ENCODE measurements around the gene NT5C2.
"Not testable (repeated sequence)": the region's sequence is repeated elsewhere in the genome, so short reads cannot be mapped to it uniquely, and the experiment has no call there.

NT5C2 gene

GRCh38 chr10:103191198-103191597, 1.9 kb downstream of the NT5C2 start:
- not testable (repeated sequence) for H3K9me3 Mint-ChIP-seq (ENCODE audit: low read depth); H3K27me3 Mint-ChIP-seq; H3K27ac Mint-ChIP-seq; H3K36me3 Mint-ChIP-seq
- Mint-ChIP-seq H3K4me3 (peak overlapping the region; percentile 97), H3K4me1 (ENCODE audit: low read depth) (peaks cover 42% of the 10 kb centered on the region)

GRCh38 chr10:103188853-103189252, 4.2 kb downstream of the NT5C2 start:
- H3K9me3 Mint-ChIP-seq (ENCODE audit: low read depth) = no peaks in the 10 kb centered on the region
- no peak overlapping the region for H3K27ac Mint-ChIP-seq
- H3K4me3 Mint-ChIP-seq = peak overlapping the region; percentile 20
- peaks cover 61% of the 10 kb centered on the region for H3K4me1 Mint-ChIP-seq (ENCODE audit: low read depth)
- peaks cover 3% of the 10 kb centered on the region for H3K36me3 Mint-ChIP-seq
- no peaks in the 10 kb centered on the region for H3K27me3 Mint-ChIP-seq

- H3K27ac Mint-ChIP-seq = peak overlapping the region; percentile 22
- peaks cover 65% of the 10 kb centered on the region for H3K4me1 Mint-ChIP-seq (ENCODE audit: low read depth)
- peaks cover 5% of the 10 kb centered on the region for H3K36me3 Mint-ChIP-seq
- no peaks in the 10 kb centered on the region for H3K27me3 Mint-ChIP-seq
- H3K9me3 Mint-ChIP-seq (ENCODE audit: low read depth) = no peaks in the 10 kb centered on the region
- H3K4me3 Mint-ChIP-seq = peak overlapping the region; percentile 20
Measured at GRCh38 chr10:103186128-103186527, 6.9 kb downstream of the NT5C2 start.

- Mint-ChIP-seq H3K27ac (no peak overlapping the region), H3K36me3 (peaks cover 5% of the 10 kb centered on the region), H3K4me1 (ENCODE audit: low read depth) (peaks cover 60% of the 10 kb centered on the region), H3K27me3 (no peaks in the 10 kb centered on the region), H3K9me3 (ENCODE audit: low read depth) (no peaks in the 10 kb centered on the region), H3K4me3 (no peak overlapping the region)
Measured at GRCh38 chr10:103184615-103185014, 8.5 kb downstream of the NT5C2 start.

GRCh38 chr10:103183991-103184451, 9.1 kb downstream of the NT5C2 start:
- H3K27ac Mint-ChIP-seq; H3K27me3 Mint-ChIP-seq; H3K9me3 Mint-ChIP-seq (ENCODE audit: low read depth); H3K36me3 Mint-ChIP-seq; H3K4me3 Mint-ChIP-seq: not testable (repeated sequence)
- H3K4me1 Mint-ChIP-seq (ENCODE audit: low read depth) = peaks cover 59% of the 10 kb centered on the region

GRCh38 chr10:103181244-103181643, 11.8 kb downstream of the NT5C2 start:
- peak overlapping the region; percentile 34 for H3K27ac Mint-ChIP-seq
- peaks cover 5% of the 10 kb centered on the region for H3K36me3 Mint-ChIP-seq
- H3K9me3 Mint-ChIP-seq (ENCODE audit: low read depth) = no peaks in the 10 kb centered on the region
- peaks cover 46% of the 10 kb centered on the region for H3K4me1 Mint-ChIP-seq (ENCODE audit: low read depth)
- no peak overlapping the region for H3K4me3 Mint-ChIP-seq
- H3K27me3 Mint-ChIP-seq = no peaks in the 10 kb centered on the region

- Mint-ChIP-seq H3K4me3 (no peak overlapping the region), H3K27ac (no peak overlapping the region), H3K36me3 (peaks cover 5% of the 10 kb centered on the region), H3K9me3 (ENCODE audit: low read depth) (no peaks in the 10 kb centered on the region), H3K4me1 (ENCODE audit: low read depth) (peaks cover 38% of the 10 kb centered on the region), H3K27me3 (no peaks in the 10 kb centered on the region)
Measured at GRCh38 chr10:103180491-103180890, 12.6 kb downstream of the NT5C2 start.

- Mint-ChIP-seq H3K4me1 (ENCODE audit: low read depth) (peaks cover 15% of the 10 kb centered on the region), H3K27ac (no peak overlapping the region), H3K4me3 (no peak overlapping the region), H3K36me3 (peaks cover 2% of the 10 kb centered on the region), H3K27me3 (no peaks in the 10 kb centered on the region), H3K9me3 (ENCODE audit: low read depth) (no peaks in the 10 kb centered on the region)
Measured at GRCh38 chr10:103177123-103177522, 15.9 kb downstream of the NT5C2 start.

- H3K4me1 Mint-ChIP-seq (ENCODE audit: low read depth) = peaks cover 4% of the 10 kb centered on the region
- no peak overlapping the region for H3K4me3 Mint-ChIP-seq
- H3K27me3 Mint-ChIP-seq = no peaks in the 10 kb centered on the region
- no peaks in the 10 kb centered on the region for H3K9me3 Mint-ChIP-seq (ENCODE audit: low read depth)
- H3K36me3 Mint-ChIP-seq = peaks cover 3% of the 10 kb centered on the region
- H3K27ac Mint-ChIP-seq = no peak overlapping the region
Measured at GRCh38 chr10:103175580-103176285, 17.3 kb downstream of the NT5C2 start.

- not testable (repeated sequence) for H3K36me3 Mint-ChIP-seq; H3K27ac Mint-ChIP-seq; H3K9me3 Mint-ChIP-seq (ENCODE audit: low read depth); H3K4me1 Mint-ChIP-seq (ENCODE audit: low read depth); H3K4me3 Mint-ChIP-seq; H3K27me3 Mint-ChIP-seq
Measured at GRCh38 chr10:103174324-103174723, 18.7 kb downstream of the NT5C2 start.

- H3K4me3 Mint-ChIP-seq = no peak overlapping the region
- peaks cover 3% of the 10 kb centered on the region for H3K4me1 Mint-ChIP-seq (ENCODE audit: low read depth)
- no peaks in the 10 kb centered on the region for H3K9me3 Mint-ChIP-seq (ENCODE audit: low read depth)
- peaks cover 2% of the 10 kb centered on the region for H3K36me3 Mint-ChIP-seq
- H3K27ac Mint-ChIP-seq = no peak overlapping the region
- H3K27me3 Mint-ChIP-seq = no peaks in the 10 kb centered on the region
Measured at GRCh38 chr10:103171278-103171677, 21.8 kb downstream of the NT5C2 start.

- H3K27me3 Mint-ChIP-seq = no peaks in the 10 kb centered on the region
- H3K27ac Mint-ChIP-seq = no peak overlapping the region
- peaks cover 3% of the 10 kb centered on the region for H3K4me1 Mint-ChIP-seq (ENCODE audit: low read depth)
- H3K4me3 Mint-ChIP-seq = no peak overlapping the region
- H3K9me3 Mint-ChIP-seq (ENCODE audit: low read depth) = no peaks in the 10 kb centered on the region
- H3K36me3 Mint-ChIP-seq = peaks cover 10% of the 10 kb centered on the region
Measured at GRCh38 chr10:103168438-103168837, 24.6 kb downstream of the NT5C2 start.

- H3K4me3 Mint-ChIP-seq; H3K9me3 Mint-ChIP-seq (ENCODE audit: low read depth); H3K4me1 Mint-ChIP-seq (ENCODE audit: low read depth); H3K27ac Mint-ChIP-seq; H3K27me3 Mint-ChIP-seq: not testable (repeated sequence)
- peaks cover 13% of the 10 kb centered on the region for H3K36me3 Mint-ChIP-seq
Measured at GRCh38 chr10:103167554-103167953, 25.5 kb downstream of the NT5C2 start.

- Mint-ChIP-seq H3K4me1 (ENCODE audit: low read depth) (peaks cover 3% of the 10 kb centered on the region), H3K27ac (no peak overlapping the region), H3K9me3 (ENCODE audit: low read depth) (peaks cover 3% of the 10 kb centered on the region), H3K27me3 (no peaks in the 10 kb centered on the region), H3K4me3 (no peak overlapping the region), H3K36me3 (peaks cover 13% of the 10 kb centered on the region)
Measured at GRCh38 chr10:103166523-103166922, 26.5 kb downstream of the NT5C2 start.

- not testable (repeated sequence) for H3K4me1 Mint-ChIP-seq (ENCODE audit: low read depth); H3K9me3 Mint-ChIP-seq (ENCODE audit: low read depth); H3K27ac Mint-ChIP-seq; H3K4me3 Mint-ChIP-seq; H3K27me3 Mint-ChIP-seq
- H3K36me3 Mint-ChIP-seq = peaks cover 19% of the 10 kb centered on the region
Measured at GRCh38 chr10:103163766-103164403, 29.2 kb downstream of the NT5C2 start.

GRCh38 chr10:103157246-103157645, 35.8 kb downstream of the NT5C2 start:
- H3K4me1 Mint-ChIP-seq (ENCODE audit: low read depth) = peaks cover 2% of the 10 kb centered on the region
- peaks cover 21% of the 10 kb centered on the region for H3K36me3 Mint-ChIP-seq
- H3K27me3 Mint-ChIP-seq = no peaks in the 10 kb centered on the region
- no peaks in the 10 kb centered on the region for H3K9me3 Mint-ChIP-seq (ENCODE audit: low read depth)
- no peak overlapping the region for H3K27ac Mint-ChIP-seq
- no peak overlapping the region for H3K4me3 Mint-ChIP-seq
